ENCODE data around the gene ABCA12. TPM values are rescaled to one million over a fixed set of nuclear protein-coding genes. Genes with fewer than 3 reads are reported as not detected.

ABCA12 gene
- total and polyA plus RNA-seq, 10 of the 15 experiments (the other 5 are each of a cell fraction or from before 2014, with no cell fraction given): 1.2 to 12.1 (median 6.0) TPM

DNA sequence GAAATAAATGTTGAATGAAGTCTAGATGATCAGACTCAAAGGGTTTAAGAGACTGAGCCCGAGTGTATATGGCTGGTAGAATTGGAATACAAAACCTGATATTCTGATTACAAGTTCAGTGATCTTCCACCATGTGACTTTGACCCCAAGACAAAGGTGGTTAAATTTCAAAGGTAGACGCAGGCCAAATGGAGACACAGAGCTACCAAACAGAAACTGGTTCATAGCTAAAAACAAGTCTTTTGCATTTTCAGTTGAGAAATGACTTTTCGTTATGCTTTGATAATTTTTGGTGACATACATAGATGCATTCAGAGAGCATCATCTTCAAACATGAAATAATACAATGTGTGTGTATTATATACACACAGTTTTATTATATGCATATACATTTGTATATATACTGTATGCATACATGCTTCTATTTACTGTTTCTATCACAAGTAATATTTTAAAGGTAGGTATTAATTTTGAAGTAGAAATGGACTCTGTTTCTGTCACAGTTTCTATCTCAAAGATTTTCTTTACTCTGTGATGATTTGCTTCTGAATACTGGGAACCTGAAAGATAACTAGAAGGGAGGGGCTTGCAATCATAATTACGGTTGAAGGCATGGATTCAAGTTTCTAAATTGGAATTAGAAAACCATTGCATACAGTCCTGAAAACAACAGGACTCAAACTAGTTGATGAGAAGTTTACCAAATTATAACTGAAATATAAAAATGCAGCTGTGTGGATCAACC is 142.3 kb downstream of the ABCA12 start (continued):
- TF ChIP-seq USF2 (IDR thresholded peaks at IDR 0.05; ENCODE audit: borderline replicate concordance, low read depth, low read length): peak; percentile 62; the same call in 1 of the 2 replicates
- TF ChIP-seq NR2C1 (IDR thresholded peaks at IDR 0.05): no peak
- no peak for TF ChIP-seq STAT1 (conservative IDR thresholded peaks at IDR 0.05)
- TF ChIP-seq PKNOX1 (IDR thresholded peaks at IDR 0.05): no peak
- TF ChIP-seq MEF2A (IDR thresholded peaks at IDR 0.05; ENCODE audit: insufficient read depth, low read depth, low read length): peak; percentile 24; the same call in 1 of the 2 replicates
- no peak for TF ChIP-seq CREB1 (IDR thresholded peaks at IDR 0.05; ENCODE audit: low read depth)
- no peak for TF ChIP-seq NFYA (IDR thresholded peaks at IDR 0.05; ENCODE audit: borderline replicate concordance, low read depth, low read length)
- no peak for TF ChIP-seq EED (IDR thresholded peaks at IDR 0.05; ENCODE audit: low read depth)
- TF ChIP-seq MXI1 (IDR thresholded peaks at IDR 0.05; ENCODE audit: low read depth, low read length): no peak
- no peak for TF ChIP-seq WRNIP1 (IDR thresholded peaks at IDR 0.05; ENCODE audit: borderline replicate concordance, low read depth, low read length)
- TF ChIP-seq HDAC6 (IDR thresholded peaks at IDR 0.05; ENCODE audit: unreplicated experiment): no peak
- TF ChIP-seq HDAC2 (IDR thresholded peaks at IDR 0.05): no peak
- TF ChIP-seq, protein P1, sequence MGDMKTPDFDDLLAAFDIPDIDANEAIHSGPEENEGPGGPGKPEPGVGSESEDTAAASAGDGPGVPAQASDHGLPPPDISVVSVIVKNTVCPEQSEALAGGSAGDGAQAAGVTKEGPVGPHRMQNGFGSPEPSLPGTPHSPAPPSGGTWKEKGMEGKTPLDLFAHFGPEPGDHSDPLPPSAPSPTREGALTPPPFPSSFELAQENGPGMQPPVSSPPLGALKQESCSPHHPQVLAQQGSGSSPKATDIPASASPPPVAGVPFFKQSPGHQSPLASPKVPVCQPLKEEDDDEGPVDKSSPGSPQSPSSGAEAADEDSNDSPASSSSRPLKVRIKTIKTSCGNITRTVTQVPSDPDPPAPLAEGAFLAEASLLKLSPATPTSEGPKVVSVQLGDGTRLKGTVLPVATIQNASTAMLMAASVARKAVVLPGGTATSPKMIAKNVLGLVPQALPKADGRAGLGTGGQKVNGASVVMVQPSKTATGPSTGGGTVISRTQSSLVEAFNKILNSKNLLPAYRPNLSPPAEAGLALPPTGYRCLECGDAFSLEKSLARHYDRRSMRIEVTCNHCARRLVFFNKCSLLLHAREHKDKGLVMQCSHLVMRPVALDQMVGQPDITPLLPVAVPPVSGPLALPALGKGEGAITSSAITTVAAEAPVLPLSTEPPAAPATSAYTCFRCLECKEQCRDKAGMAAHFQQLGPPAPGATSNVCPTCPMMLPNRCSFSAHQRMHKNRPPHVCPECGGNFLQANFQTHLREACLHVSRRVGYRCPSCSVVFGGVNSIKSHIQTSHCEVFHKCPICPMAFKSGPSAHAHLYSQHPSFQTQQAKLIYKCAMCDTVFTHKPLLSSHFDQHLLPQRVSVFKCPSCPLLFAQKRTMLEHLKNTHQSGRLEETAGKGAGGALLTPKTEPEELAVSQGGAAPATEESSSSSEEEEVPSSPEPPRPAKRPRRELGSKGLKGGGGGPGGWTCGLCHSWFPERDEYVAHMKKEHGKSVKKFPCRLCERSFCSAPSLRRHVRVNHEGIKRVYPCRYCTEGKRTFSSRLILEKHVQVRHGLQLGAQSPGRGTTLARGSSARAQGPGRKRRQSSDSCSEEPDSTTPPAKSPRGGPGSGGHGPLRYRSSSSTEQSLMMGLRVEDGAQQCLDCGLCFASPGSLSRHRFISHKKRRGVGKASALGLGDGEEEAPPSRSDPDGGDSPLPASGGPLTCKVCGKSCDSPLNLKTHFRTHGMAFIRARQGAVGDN (IDR thresholded peaks at IDR 0.05): 0 out of 2 replicates have a peak, but pooled peaks have one; percentile 38
- TF ChIP-seq SPI1 (IDR thresholded peaks at IDR 0.05; ENCODE audit: borderline replicate concordance, insufficient read depth, low read depth, low read length): no peak
- TF ChIP-seq REST (IDR thresholded peaks at IDR 0.05; ENCODE audit: low read depth, low read length): no peak
- TF ChIP-seq, protein P2, sequence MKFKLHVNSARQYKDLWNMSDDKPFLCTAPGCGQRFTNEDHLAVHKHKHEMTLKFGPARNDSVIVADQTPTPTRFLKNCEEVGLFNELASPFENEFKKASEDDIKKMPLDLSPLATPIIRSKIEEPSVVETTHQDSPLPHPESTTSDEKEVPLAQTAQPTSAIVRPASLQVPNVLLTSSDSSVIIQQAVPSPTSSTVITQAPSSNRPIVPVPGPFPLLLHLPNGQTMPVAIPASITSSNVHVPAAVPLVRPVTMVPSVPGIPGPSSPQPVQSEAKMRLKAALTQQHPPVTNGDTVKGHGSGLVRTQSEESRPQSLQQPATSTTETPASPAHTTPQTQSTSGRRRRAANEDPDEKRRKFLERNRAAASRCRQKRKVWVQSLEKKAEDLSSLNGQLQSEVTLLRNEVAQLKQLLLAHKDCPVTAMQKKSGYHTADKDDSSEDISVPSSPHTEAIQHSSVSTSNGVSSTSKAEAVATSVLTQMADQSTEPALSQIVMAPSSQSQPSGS (IDR thresholded peaks at IDR 0.05; ENCODE audit: low read length): peak; percentile 85
- TF ChIP-seq JUND (IDR thresholded peaks at IDR 0.05; ENCODE audit: low read depth, low read length): peak; percentile 55; the same call in 1 of the 2 replicates
- no peak for TF ChIP-seq POLR2AphosphoS2 (IDR thresholded peaks at IDR 0.05; ENCODE audit: low read depth, low read length)
- TF ChIP-seq SMC3 (IDR thresholded peaks at IDR 0.05; ENCODE audit: borderline replicate concordance, low read length): no peak
